COLO668 (cell line): ENCODE results near the gene ZSWIM7.
A peak's percentile ranks its signal among the peaks of the same experiment; 100 is the strongest.

ENCODE experiments used
- DNase-seq: peaks from one replicate; lab custom pipeline; 2025; ENCODE audit not compliant: unreplicated experiment; lab: John Stamatoyannopoulos, UW

The ZSWIM7 gene, protein sequence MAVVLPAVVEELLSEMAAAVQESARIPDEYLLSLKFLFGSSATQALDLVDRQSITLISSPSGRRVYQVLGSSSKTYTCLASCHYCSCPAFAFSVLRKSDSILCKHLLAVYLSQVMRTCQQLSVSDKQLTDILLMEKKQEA

DNA sequence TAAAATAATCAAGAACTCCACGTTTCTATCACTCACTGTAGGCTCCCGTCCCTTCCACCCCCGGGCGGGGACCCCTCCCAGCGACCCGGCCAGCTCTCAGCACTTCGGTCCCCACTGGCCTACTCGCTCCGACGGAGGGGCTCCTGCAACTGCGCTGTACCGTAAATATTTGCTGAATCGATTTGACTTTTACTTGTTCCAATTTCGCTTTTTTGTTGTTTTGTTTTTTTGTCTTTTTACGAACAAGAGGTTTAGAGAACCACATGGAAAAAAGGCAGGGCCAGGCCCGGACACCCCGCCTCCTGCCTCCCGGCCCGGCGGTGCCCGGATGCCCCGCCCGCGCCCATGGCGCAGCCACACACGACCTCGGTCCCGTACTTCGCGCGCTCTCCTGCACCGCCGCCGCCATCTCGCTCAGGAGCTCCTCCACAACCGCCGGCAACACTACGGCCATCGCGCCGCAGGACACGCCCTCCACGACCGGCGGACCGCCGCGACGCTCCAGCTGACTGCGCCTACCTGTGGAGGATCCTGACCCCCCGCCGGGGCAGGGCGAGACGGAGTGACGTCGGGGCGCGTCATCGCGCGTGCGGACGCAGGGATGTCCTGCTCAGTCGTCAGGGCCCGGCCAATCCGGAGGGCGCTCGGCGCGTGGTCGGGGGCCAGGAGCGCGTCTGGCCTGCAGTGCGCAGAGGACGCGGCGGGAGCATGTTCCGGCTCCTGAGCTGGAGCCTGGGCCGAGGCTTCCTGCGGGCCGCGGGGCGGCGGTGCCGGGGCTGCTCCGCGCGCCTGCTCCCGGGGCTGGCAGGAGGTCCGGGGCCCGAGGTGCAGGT lies at the start of gene ZSWIM7, which contains the start of gene TTC19:
Gene ZSWIM7, minus strand, starts transcription at position 564 of the 833 bp plus-strand sequence. Its CDS starts 110 bp downstream, at position 454.
Gene TTC19, plus strand, starts transcription at position 684 of the 833 bp plus-strand sequence. Its CDS starts 25 bp downstream, at position 709.
- peak; percentile 95 for DNase-seq

DNA sequence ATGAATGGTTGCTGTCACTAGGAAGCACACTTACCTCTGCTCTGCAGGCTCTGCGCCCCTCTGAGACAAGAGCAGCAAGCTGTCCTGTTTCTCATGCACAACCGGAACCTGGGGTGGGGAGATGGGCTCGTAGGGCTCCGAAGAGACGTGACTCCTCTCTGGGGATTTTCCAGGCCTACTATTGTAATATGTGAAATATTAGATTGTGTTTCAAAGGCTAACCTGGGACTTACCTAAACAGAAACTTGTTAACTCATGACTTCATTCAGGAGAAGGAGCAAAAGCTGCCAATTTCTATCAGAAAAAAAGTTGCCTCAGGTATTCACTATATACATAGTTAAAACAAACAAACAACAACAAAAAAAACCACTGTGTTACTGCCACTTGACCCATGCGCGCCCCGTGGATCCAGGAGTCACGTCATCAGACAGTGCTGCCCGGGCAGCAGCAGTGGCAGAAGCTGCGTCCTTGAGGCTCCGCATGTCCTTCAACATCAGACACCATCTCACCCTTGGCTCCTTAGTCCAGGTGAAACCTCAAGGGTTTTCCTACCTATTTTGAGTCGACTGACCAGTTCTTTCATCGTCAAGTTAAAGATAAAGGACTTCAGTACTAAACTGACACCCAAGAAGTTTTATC lies 49.4 kb upstream of the ZSWIM7 start:
- DNase-seq: no peak

DNA sequence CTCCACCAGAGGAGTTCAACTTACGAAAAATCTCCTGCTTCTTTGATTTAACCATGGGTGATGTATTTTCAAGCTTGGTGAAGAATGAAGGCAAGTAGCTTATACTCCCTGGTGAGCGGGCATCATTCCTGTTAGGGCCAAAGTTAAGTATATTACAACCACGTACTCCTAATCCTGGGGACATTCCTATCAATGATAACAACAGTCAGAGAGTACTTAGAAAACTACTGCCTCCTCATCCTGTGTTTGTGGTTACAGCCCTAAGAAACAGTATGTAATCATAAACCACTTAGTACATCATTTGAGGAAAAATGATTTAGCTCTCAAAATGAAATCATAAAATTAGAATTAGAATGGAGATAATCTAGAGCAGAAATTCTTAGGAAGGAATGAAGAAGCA lies 47.5 kb upstream of the ZSWIM7 start:
- no peak for DNase-seq

DNA sequence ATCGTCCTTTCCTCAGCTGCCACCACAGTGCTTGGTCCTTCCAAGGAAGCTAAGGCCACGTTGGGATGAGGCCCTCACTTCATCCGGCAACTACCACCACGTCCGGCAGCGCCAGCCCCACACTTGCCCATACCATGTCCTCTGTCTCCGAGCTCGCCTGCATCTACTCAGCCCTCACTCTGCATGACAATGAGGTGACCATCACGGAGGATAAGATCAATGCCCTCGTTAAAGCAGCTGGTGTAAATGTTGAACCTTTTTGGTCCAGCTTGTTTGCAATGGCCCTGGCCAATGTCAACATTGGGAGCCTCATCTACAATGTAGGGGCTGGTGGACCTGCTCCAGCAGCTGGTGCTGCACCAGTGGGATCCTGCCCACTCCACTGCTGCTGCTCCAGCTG lies 45.0 kb upstream of the ZSWIM7 start:
- no peak for DNase-seq

DNA sequence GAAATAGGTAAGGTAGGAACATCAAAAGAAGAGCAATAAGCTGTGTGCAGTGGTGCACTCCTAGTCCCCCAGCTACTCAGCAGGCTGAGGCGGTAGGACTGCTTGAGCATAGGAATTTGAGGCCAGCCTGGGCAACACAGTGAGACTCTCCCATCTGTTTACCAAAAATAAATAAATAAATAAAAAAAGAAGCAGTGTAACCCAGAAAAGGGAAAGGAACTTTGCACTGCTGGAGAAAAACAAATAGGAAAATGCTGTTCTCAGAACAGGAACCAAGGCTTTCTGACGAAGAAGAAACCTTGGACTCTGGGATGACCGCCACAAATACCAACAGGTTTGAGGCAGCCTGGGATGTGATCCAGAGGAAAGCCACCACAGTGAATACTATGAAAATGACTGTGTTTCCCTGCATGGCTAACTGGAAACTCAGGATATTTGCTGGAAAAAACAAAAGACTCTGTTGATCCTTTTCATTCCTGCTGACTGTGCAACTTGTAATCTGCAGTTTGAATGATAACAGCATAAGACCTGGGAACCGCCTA lies 41.3 kb upstream of the ZSWIM7 start:
- no peak for DNase-seq

DNA sequence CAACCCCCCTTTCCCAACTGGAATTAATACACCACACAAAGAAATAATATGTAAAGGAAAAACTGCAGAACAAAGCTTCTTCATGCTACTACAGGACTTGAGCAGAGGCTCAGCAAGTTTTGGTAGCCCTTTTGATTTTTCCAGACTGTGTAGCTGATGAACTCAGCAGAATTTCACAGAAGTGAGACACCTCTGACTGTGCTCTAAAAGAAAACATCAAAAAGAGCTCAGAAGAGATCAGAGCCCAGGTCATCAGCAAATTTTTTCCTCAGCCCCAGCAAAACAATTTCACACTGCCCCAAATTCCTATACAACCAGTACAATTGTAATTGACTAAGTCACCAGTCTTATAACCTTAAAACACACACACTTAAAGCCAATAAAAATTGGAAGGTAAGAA lies 38.1 kb upstream of the ZSWIM7 start:
- DNase-seq: no peak

DNA sequence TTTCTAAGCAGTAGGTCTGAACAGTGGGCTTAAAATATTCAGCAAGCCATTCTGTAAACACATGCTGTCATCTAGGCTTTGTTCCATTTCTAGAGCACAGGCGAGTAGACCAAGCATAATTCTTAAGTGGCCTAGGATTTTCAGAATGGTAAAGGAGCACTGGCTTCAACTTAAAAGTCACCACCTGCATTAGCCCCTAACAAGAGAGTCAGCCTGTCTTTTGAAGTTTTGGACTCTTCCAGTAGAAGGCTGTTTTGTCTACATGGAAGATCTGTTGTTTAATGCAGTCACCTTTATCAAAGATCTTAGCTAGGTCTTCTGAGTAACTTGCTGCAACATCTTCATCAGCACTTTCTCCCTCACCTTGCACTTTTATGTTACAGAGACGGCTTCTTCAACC lies 36.8 kb upstream of the ZSWIM7 start:
- DNase-seq: no peak

DNA sequence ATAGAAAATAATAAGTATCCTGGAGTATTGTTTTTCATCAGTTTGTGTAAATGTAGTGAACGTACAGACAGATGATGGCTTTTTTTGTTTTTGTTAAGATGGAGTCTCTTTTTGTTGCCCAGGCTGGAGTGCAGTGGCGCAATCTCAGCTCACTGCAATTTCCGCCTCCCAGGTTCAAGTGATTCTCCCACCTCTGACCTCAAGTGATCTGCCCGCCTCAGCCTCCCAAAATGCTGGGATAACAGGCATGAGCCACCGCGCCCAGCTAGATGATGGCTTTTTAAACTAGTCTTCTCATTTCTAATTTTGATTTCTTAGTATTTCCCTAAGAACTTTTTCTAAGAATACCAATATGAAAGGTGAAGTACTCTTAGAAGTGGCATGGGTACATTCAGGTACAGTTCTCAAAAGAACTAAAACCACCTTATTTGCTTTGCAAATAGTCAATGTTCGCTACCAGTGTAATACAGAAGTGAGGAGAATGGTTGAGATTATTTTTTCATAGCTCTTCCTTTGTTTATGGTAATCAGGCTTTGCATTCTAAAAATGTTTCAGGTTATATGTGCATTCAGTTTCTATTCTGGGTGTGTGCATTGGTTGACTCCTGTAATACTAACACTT lies 34.3 kb upstream of the ZSWIM7 start:
- DNase-seq: no peak

- DNase-seq: no peak
These were observed 28.4 kb upstream of the ZSWIM7 start for GRCh38 chr17:16027708-16028584.

DNA sequence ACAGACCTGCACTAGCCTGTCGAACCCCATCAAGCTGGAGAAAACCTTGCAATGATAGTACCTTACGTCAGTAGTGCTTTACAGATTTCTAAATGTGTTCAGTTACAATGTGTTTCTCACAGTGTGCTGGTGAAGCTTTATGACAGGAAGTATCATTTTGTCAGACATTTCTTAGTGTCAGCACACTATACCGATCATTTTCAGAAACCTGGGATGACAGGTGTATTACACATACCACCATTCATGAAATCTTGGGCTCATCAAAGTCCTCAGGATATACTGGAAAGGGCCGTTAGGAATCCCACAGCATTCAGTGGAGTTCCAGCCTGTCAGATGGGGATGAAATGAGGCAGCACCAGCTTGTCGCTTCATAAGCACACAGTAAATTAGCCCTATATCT lies 27.4 kb upstream of the ZSWIM7 start:
- no peak for DNase-seq

DNA sequence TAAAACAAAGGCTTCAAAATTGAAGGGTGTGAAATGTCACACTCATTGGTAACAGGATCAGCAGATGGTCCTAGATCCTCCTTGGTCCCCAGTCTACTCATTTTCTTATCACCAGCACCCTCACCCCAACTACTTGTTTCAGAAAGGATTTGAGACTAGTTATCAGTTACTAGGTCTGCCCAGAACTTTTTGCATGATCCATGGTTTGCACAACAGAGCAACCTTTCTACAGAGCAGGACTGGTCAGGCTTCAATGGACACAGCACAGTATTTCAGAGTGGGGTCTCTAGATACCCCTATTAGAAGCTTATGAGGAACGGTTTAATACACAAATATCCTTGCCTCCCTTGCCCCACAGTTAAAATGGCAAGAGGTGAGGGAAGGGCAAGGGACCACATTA lies 25.7 kb upstream of the ZSWIM7 start:
- no peak for DNase-seq

DNA sequence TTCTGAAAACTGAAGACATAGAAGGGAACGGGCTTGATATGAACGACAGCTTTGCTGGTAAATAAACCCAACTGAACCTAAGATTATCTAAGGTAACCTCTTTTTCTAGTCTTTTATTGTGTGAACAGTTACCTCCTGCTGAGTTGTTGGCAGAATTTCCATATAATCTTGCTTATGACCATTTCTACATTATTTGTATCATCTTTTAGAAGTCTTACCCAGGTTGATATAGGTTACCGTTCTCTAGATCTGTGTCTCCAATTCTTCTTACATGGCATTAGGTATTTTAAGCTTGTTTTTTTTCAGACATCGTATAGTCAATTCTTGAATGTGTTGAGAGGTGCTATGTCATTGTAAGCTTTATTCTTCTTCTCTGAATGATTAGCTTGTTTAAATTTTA lies 24.4 kb upstream of the ZSWIM7 start:
- no peak for DNase-seq

DNA sequence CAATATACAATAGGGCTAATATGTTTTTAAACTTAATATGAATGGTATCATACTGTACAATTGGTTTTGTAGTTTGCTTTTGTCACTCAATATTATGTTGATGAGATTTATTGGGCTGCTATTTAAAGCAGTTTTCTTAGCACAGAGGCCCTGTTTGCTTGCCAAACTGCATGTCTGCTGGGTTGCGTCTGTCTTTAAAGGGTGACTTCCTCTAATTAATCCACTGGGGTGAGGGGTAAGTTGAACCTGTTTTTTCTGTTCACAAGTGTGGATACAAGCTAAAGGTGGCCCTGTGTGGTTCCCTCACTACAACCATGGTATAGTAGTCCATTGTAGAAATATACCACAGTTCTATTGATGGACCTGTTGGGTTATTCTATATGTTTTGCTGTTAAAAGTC lies 19.8 kb upstream of the ZSWIM7 start:
- no peak for DNase-seq

- peak; percentile 0 for DNase-seq
These were observed 14.5 kb upstream of the ZSWIM7 start for GRCh38 chr17:16013943-16014407.

- DNase-seq: no peak
These were observed 7.9 kb upstream of the ZSWIM7 start for GRCh38 chr17:16007439-16007838.

DNA sequence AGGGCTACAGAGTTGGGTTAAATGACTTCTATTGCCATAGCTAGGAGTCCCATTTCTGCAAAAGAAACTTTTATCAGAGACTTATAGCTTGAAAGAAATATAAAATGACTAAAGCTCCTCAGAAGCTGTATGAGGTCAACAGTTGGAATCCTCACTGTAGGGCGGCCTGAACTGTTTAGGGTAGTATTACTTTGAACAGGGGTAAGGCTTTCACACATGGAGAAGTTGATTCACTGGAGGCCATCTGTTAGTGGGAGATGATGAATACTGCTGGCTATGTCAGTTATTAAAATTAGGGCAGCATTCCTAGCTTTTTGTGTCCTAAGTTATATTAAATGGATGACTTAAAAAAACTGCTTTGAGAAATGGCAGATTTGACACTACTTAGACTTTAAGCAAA lies 6.1 kb upstream of the ZSWIM7 start:
- no peak for DNase-seq

GRCh38 chr17:16003841-16004240 lies 4.3 kb upstream of the ZSWIM7 start:
- no peak for DNase-seq

GRCh38 chr17:16002708-16003260 lies 3.3 kb upstream of the ZSWIM7 start:
- DNase-seq: no peak

GRCh38 chr17:16001226-16001897 lies 1.9 kb upstream of the ZSWIM7 start:
- DNase-seq: no peak
